Breast epithelium (tissue), 3 donors: ENCODE measurements around the gene TMEM217.

ENCODE experiments used
- CTCF ChIP-seq, 3 donors: fragments of 450-650 bp; IDR thresholded peaks; one replicate each; pipeline ENCODE4 v1.5.1; 2016 to 2017; ENCODE audit warnings: antibody characterized with exemption in 3 of 3, mild to moderate bottlenecking in 3 of 3, moderate library complexity in 3 of 3
- POLR2A ChIP-seq: fragments of 450-650 bp; IDR thresholded peaks from one replicate; pipeline ENCODE4 v1.6.1; 2016; ENCODE audit warnings: antibody characterized with exemption, mild to moderate bottlenecking, moderate library complexity
- POLR2AphosphoS5 ChIP-seq, 3 donors: sonication (generic); formaldehyde crosslinking; IDR thresholded peaks; one replicate each; pipeline ENCODE4 v1.6.1; 2017; ENCODE audit warnings: antibody characterized with exemption in 3 of 3

GRCh38 chr6:37202788-37203491 lies 55.0 kb downstream of the TMEM217 start:
- no peak for TF ChIP-seq CTCF (IDR thresholded peaks at IDR 0.05)
- no peak for TF ChIP-seq POLR2A
- TF ChIP-seq POLR2AphosphoS5 (IDR thresholded peaks at IDR 0.05), result no peak
